Fibroblast of lung (primary cell): ENCODE measurements around the gene RGS3. TPM values are rescaled to one million over a fixed set of nuclear protein-coding genes. Genes with fewer than 3 reads are reported as not detected.

ENCODE experiments used
- DNase-seq, 2 donors: peaks; one replicate each; pipeline versions ENCODE4 v3.0.0 to v3.0.0-alpha.2; 2010; ENCODE audit warnings: low read depth in 2 of 2
- H2AFZ ChIP-seq: 2 replicates; pipeline ENCODE4 v1.5.1; 2012; ENCODE audit warnings: low read length, control low read depth, inconsistent platforms
- H3K27ac ChIP-seq: 2 replicates; pipeline ENCODE4 v1.5.1; 2011; ENCODE audit warnings: low read length, control low read depth; ENCODE audit not compliant: insufficient read depth
- H3K27me3 ChIP-seq: 2 replicates; pipeline ENCODE4 v1.5.1; 2011; ENCODE audit warnings: mild to moderate bottlenecking, low read length; ENCODE audit not compliant: control insufficient read depth, insufficient read depth
- H3K36me3 ChIP-seq: 2 replicates; pipeline ENCODE4 v1.5.1; 2011; ENCODE audit warnings: low read length; ENCODE audit not compliant: control insufficient read depth, insufficient read depth
- H3K4me1 ChIP-seq: 2 replicates; pipeline ENCODE4 v1.5.1; 2011; ENCODE audit warnings: low read length; ENCODE audit not compliant: control insufficient read depth, insufficient read depth; ENCODE audit errors: extremely low read depth
- H3K4me2 ChIP-seq: 2 replicates; pipeline ENCODE4 v1.5.1; 2011; ENCODE audit warnings: low read length, control low read depth; ENCODE audit not compliant: insufficient read depth; ENCODE audit errors: extremely low read depth
- H3K4me3 ChIP-seq, 4 experiments: fragments of 200-600 bp in 1 of 4; sonication (generic) in 1 of 4; replicated peaks in 1 of 4; 2 replicates each; pipeline ENCODE4 v1.5.1; 2011 to 2016; ENCODE audit warnings: low read length in 4 of 4, low read depth in 3 of 4, mild to moderate bottlenecking in 3 of 4, control low read depth in 2 of 4, inconsistent platforms in 1 of 4, mixed read lengths in 1 of 4; ENCODE audit not compliant: insufficient read depth in 1 of 4; ENCODE audit errors: control extremely low read depth in 1 of 4
- H3K79me2 ChIP-seq: 2 replicates; pipeline ENCODE4 v1.5.1; 2012; ENCODE audit warnings: mild to moderate bottlenecking, low read length, inconsistent platforms; ENCODE audit not compliant: control insufficient read depth, insufficient read depth
- H3K9ac ChIP-seq: 2 replicates; pipeline ENCODE4 v1.5.1; 2011; ENCODE audit warnings: mild to moderate bottlenecking, low read length, control low read depth; ENCODE audit not compliant: insufficient read depth
- H3K9me3 ChIP-seq: 2 replicates; pipeline ENCODE4 v1.5.1; 2012; ENCODE audit warnings: low read depth, low read length; ENCODE audit not compliant: control insufficient read depth, insufficient read depth
- H4K20me1 ChIP-seq: 2 replicates; pipeline ENCODE4 v1.5.1; 2011; ENCODE audit warnings: low read length; ENCODE audit not compliant: control insufficient read depth, insufficient read depth; ENCODE audit errors: extremely low read depth
- EZH2 ChIP-seq: IDR thresholded peaks from 2 replicates; pipeline ENCODE4 v1.5.1; 2012; ENCODE audit warnings: low read length, control low read depth, mild to moderate bottlenecking; ENCODE audit errors: missing control alignments
- polyA plus RNA-seq, 2 donors: library from polyadenylated mRNA; depleted of rRNA in 1 of 2; stranded (reverse) in 1 of 2; unstranded in 1 of 2; fragments of >200 nt; gene quantifications; 2 replicates each; pipeline ENCODE4 v1.2.1, GENCODE V29; 2011 to 2012; ENCODE audit warnings: missing spikeins in 1 of 2
- total RNA-seq: library from RNA; depleted of rRNA; stranded (reverse); fragments of >200 nt; gene quantifications from 2 replicates; pipeline ENCODE4 v1.2.1, GENCODE V29; 2014
- TF ChIP-seq, protein P1 (sequence below), 2 donors: IDR thresholded peaks in 1 of 2; conservative IDR thresholded peaks in 1 of 2; 1 replicate in 1 of 2; 2 replicates in 1 of 2; pipeline ENCODE4 v1.5.1; 2011 to 2012; ENCODE audit warnings: low read length in 2 of 2, control low read depth in 1 of 2, inconsistent platforms in 1 of 2, low read depth in 1 of 2, mild to moderate bottlenecking in 1 of 2

RGS3 gene
- total and polyA plus RNA-seq, 2 donors (not counting 1 experiment from before 2014, with no cell fraction given), result 48.1 to 74.3 TPM

DNA sequence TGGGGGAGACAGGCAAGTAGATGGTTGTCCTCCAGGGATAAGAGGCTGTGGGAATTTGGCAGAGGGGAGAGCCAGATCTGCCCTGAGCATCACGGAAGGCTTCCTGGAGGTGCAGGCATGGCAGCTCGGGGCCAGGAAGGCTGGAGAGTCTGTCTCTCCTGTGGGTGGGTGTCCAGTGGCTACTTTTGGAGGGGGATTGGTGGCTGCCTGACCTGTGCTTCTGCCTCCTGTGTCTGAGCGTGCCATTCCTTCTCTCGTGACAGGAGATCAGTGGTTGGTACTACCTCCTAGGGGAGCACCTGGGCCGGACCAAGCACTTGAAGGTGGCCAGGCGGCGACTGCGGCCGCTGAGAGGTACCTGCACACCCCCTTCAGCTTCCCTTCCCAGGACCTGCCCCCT lies 33.5 kb downstream of the RGS3 start:
- Histone ChIP-seq H2AFZ (no peak overlapping the region), H3K4me3 (no peak overlapping the region), H4K20me1 (no peaks in the 10 kb centered on the region), H3K79me2 (no peaks in the 10 kb centered on the region), H3K9me3 (no peaks in the 10 kb centered on the region), H3K4me2 (no peak overlapping the region), H3K27me3 (no peaks in the 10 kb centered on the region), H3K27ac (no peak overlapping the region), H3K36me3 (no peaks in the 10 kb centered on the region), H3K4me1 (peaks cover 7% of the 10 kb centered on the region), H3K9ac (no peak overlapping the region)
- no peak for TF ChIP-seq EZH2
- no peak for DNase-seq

DNA sequence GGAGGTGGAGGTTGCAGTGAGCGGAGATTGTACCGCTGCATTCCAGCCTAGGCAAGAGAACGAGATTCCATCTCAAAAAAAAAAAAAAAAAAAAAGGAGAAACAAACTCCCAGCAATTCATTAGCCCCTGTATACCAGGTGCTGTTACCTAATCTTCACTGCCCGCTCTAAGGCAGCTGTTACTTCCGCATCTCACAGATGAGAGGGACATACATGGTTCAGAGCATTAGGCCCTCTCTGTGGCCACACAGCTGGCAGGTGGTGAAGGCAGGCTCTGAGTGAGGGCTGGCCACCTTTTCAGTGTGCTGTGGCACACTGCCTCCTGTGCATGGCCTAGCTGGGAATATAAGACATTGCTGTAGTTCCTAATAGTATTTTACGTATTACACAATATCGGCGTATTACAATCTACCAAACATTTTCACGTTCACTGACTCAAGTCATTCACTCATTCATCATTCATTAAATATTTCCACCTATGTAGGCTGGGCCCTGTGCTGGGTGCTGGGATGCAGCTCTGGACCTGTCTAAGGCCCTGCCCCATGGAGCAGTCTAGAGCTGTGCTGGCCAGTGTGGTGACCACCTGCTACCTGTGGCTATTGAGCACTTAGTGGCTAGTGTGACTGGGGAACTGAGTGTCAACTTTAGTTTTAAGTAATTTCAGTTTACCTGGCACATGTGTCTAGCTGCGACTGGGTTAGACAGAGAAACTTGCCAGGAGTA lies 35.8 kb downstream of the RGS3 start:
- Histone ChIP-seq H3K79me2 (no peaks in the 10 kb centered on the region), H3K4me3 (no peak overlapping the region), H4K20me1 (no peaks in the 10 kb centered on the region), H3K36me3 (no peaks in the 10 kb centered on the region), H3K4me1 (no peaks in the 10 kb centered on the region), H3K9ac (no peak overlapping the region), H3K9me3 (no peaks in the 10 kb centered on the region), H3K4me2 (no peak overlapping the region), H3K27me3 (no peaks in the 10 kb centered on the region), H2AFZ (no peak overlapping the region), H3K27ac (no peak overlapping the region)
- no peak for DNase-seq
- TF ChIP-seq, protein P1, sequence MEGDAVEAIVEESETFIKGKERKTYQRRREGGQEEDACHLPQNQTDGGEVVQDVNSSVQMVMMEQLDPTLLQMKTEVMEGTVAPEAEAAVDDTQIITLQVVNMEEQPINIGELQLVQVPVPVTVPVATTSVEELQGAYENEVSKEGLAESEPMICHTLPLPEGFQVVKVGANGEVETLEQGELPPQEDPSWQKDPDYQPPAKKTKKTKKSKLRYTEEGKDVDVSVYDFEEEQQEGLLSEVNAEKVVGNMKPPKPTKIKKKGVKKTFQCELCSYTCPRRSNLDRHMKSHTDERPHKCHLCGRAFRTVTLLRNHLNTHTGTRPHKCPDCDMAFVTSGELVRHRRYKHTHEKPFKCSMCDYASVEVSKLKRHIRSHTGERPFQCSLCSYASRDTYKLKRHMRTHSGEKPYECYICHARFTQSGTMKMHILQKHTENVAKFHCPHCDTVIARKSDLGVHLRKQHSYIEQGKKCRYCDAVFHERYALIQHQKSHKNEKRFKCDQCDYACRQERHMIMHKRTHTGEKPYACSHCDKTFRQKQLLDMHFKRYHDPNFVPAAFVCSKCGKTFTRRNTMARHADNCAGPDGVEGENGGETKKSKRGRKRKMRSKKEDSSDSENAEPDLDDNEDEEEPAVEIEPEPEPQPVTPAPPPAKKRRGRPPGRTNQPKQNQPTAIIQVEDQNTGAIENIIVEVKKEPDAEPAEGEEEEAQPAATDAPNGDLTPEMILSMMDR (conservative IDR thresholded peaks at IDR 0.05 in 1 of 2, IDR thresholded peaks at IDR 0.05 in 1 of 2; ENCODE audit: low read depth in 1 of 2, low read length in 2 of 2), result no peak
- TF ChIP-seq EZH2, result no peak

DNA sequence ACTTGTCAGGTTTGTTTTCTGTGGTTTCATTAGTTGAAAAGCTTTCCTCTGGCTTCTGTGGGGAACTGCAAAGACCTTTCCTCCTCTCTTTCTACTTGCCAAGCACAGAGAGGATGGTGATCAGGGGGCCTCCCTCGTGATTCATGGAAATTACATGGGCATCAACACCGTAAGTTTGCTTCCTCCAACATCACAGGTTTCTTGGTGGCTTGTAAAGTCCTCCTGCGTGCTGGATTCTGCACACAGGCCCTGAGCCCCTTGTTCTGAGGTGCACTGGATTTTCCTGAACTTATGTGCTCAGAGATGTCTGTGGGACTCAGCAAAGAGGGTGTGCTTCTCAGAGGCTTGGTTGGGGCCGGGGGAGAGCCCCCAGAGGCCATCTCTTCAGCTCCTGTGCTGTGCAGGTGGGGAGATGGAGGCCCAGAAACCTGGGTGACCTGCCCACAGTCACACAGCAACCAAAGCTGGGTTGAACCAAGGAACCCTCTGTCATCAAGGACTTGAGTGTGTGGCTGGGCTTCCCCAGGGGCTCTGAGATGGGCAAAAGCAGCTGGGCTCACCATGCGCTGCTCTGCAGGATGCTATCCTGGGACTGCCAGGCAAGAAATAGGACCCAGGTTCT lies 36.5 kb downstream of the RGS3 start:
- Histone ChIP-seq H3K9me3 (no peaks in the 10 kb centered on the region), H3K4me3 (no peak overlapping the region), H3K9ac (no peak overlapping the region), H3K36me3 (no peaks in the 10 kb centered on the region), H3K27me3 (no peaks in the 10 kb centered on the region), H3K27ac (no peak overlapping the region), H3K79me2 (no peaks in the 10 kb centered on the region), H4K20me1 (no peaks in the 10 kb centered on the region), H3K4me1 (peaks cover 2% of the 10 kb centered on the region), H3K4me2 (no peak overlapping the region), H2AFZ (no peak overlapping the region)
- no peak for DNase-seq
- no peak for TF ChIP-seq EZH2
- TF ChIP-seq, protein P1 (conservative IDR thresholded peaks at IDR 0.05 in 1 of 2, IDR thresholded peaks at IDR 0.05 in 1 of 2; ENCODE audit: low read depth in 1 of 2, low read length in 2 of 2), result no peak
